Measurements from ENCODE around the gene STYXL2. TPM values are rescaled to one million over a fixed set of nuclear protein-coding genes. Genes with fewer than 3 reads are reported as not detected.
A peak's percentile ranks its signal among the peaks of the same experiment; 100 is the strongest.

Gene STYXL2
- total and polyA plus RNA-seq, 2 experiments from 2014 or later, result 0.17 to 0.40 TPM

DNA sequence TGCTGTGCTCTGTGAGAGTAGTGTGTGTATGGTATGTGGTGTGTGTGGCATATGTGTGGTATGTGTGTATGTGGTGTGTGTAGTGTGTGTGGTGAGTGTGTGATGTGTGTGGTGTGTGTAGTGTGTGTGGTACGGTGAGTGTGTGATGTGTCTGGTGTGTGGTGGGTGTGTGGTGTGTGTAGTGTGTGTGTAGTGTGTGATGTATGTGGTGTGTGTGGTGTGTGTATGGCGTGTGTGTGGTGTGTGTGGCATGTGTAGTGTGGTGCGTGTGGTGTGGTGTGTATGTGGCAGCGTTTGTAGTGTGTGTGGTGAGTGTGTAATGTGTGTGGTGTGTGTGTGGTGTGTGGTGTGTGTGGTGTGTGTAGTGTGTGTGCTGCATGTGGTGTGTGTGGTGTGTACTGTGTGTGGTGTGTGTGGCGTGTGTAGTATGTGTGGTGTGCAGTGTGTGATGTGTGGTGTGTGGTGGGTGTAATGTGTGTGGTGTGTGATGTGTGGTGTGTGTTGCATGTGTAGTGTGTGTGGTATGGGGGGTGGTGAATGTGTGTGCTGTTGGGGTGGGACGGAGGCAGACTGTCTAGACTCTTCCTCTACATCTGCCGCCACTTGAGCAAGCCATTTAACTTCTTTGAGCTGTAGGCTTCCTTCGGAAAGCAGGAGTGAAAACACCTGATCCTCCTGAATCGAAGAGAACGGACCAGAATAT lies 37.2 kb upstream of the STYXL2 start:
- no peak for TF ChIP-seq ZNF114 (CRISPR knock-in tag; IDR thresholded peaks at IDR 0.05)
- TF ChIP-seq, protein P1, sequence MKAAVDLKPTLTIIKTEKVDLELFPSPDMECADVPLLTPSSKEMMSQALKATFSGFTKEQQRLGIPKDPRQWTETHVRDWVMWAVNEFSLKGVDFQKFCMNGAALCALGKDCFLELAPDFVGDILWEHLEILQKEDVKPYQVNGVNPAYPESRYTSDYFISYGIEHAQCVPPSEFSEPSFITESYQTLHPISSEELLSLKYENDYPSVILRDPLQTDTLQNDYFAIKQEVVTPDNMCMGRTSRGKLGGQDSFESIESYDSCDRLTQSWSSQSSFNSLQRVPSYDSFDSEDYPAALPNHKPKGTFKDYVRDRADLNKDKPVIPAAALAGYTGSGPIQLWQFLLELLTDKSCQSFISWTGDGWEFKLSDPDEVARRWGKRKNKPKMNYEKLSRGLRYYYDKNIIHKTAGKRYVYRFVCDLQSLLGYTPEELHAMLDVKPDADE (IDR thresholded peaks at IDR 0.05), result no peak
- TF ChIP-seq, protein P2, sequence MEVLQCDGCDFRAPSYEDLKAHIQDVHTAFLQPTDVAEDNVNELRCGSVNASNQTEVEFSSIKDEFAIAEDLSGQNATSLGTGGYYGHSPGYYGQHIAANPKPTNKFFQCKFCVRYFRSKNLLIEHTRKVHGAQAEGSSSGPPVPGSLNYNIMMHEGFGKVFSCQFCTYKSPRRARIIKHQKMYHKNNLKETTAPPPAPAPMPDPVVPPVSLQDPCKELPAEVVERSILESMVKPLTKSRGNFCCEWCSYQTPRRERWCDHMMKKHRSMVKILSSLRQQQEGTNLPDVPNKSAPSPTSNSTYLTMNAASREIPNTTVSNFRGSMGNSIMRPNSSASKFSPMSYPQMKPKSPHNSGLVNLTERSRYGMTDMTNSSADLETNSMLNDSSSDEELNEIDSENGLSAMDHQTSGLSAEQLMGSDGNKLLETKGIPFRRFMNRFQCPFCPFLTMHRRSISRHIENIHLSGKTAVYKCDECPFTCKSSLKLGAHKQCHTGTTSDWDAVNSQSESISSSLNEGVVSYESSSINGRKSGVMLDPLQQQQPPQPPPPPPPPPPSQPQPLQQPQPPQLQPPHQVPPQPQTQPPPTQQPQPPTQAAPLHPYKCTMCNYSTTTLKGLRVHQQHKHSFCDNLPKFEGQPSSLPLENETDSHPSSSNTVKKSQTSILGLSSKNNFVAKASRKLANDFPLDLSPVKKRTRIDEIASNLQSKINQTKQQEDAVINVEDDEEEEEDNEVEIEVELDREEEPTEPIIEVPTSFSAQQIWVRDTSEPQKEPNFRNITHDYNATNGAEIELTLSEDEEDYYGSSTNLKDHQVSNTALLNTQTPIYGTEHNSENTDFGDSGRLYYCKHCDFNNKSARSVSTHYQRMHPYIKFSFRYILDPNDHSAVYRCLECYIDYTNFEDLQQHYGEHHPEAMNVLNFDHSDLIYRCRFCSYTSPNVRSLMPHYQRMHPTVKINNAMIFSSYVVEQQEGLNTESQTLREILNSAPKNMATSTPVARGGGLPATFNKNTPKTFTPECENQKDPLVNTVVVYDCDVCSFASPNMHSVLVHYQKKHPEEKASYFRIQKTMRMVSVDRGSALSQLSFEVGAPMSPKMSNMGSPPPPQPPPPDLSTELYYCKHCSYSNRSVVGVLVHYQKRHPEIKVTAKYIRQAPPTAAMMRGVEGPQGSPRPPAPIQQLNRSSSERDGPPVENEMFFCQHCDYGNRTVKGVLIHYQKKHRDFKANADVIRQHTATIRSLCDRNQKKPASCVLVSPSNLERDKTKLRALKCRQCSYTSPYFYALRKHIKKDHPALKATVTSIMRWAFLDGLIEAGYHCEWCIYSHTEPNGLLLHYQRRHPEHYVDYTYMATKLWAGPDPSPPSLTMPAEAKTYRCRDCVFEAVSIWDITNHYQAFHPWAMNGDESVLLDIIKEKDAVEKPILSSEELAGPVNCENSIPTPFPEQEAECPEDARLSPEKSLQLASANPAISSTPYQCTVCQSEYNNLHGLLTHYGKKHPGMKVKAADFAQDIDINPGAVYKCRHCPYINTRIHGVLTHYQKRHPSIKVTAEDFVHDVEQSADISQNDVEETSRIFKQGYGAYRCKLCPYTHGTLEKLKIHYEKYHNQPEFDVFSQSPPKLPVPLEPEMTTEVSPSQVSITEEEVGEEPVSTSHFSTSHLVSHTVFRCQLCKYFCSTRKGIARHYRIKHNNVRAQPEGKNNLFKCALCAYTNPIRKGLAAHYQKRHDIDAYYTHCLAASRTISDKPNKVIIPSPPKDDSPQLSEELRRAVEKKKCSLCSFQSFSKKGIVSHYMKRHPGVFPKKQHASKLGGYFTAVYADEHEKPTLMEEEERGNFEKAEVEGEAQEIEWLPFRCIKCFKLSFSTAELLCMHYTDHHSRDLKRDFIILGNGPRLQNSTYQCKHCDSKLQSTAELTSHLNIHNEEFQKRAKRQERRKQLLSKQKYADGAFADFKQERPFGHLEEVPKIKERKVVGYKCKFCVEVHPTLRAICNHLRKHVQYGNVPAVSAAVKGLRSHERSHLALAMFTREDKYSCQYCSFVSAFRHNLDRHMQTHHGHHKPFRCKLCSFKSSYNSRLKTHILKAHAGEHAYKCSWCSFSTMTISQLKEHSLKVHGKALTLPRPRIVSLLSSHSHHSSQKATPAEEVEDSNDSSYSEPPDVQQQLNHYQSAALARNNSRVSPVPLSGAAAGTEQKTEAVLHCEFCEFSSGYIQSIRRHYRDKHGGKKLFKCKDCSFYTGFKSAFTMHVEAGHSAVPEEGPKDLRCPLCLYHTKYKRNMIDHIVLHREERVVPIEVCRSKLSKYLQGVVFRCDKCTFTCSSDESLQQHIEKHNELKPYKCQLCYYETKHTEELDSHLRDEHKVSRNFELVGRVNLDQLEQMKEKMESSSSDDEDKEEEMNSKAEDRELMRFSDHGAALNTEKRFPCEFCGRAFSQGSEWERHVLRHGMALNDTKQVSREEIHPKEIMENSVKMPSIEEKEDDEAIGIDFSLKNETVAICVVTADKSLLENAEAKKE (CRISPR knock-in tag; IDR thresholded peaks at IDR 0.05), result no peak
- no peak for TF ChIP-seq ZNF331 (CRISPR knock-in tag; IDR thresholded peaks at IDR 0.05; ENCODE audit: low read depth)
- TF ChIP-seq, protein P3, sequence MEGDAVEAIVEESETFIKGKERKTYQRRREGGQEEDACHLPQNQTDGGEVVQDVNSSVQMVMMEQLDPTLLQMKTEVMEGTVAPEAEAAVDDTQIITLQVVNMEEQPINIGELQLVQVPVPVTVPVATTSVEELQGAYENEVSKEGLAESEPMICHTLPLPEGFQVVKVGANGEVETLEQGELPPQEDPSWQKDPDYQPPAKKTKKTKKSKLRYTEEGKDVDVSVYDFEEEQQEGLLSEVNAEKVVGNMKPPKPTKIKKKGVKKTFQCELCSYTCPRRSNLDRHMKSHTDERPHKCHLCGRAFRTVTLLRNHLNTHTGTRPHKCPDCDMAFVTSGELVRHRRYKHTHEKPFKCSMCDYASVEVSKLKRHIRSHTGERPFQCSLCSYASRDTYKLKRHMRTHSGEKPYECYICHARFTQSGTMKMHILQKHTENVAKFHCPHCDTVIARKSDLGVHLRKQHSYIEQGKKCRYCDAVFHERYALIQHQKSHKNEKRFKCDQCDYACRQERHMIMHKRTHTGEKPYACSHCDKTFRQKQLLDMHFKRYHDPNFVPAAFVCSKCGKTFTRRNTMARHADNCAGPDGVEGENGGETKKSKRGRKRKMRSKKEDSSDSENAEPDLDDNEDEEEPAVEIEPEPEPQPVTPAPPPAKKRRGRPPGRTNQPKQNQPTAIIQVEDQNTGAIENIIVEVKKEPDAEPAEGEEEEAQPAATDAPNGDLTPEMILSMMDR (conservative IDR thresholded peaks at IDR 0.05; ENCODE audit: low read depth in 2 of 2), result no peak
- TF ChIP-seq CREB1 (CRISPR knock-in tag; IDR thresholded peaks at IDR 0.05; ENCODE audit: low read depth), result no peak
- TF ChIP-seq EZH2phosphoT487 (IDR thresholded peaks at IDR 0.05; ENCODE audit: unreplicated experiment), result no peak
- TF ChIP-seq STAT1 (IDR thresholded peaks at IDR 0.05; ENCODE audit: unreplicated experiment), result no peak
- TF ChIP-seq, protein P4, sequence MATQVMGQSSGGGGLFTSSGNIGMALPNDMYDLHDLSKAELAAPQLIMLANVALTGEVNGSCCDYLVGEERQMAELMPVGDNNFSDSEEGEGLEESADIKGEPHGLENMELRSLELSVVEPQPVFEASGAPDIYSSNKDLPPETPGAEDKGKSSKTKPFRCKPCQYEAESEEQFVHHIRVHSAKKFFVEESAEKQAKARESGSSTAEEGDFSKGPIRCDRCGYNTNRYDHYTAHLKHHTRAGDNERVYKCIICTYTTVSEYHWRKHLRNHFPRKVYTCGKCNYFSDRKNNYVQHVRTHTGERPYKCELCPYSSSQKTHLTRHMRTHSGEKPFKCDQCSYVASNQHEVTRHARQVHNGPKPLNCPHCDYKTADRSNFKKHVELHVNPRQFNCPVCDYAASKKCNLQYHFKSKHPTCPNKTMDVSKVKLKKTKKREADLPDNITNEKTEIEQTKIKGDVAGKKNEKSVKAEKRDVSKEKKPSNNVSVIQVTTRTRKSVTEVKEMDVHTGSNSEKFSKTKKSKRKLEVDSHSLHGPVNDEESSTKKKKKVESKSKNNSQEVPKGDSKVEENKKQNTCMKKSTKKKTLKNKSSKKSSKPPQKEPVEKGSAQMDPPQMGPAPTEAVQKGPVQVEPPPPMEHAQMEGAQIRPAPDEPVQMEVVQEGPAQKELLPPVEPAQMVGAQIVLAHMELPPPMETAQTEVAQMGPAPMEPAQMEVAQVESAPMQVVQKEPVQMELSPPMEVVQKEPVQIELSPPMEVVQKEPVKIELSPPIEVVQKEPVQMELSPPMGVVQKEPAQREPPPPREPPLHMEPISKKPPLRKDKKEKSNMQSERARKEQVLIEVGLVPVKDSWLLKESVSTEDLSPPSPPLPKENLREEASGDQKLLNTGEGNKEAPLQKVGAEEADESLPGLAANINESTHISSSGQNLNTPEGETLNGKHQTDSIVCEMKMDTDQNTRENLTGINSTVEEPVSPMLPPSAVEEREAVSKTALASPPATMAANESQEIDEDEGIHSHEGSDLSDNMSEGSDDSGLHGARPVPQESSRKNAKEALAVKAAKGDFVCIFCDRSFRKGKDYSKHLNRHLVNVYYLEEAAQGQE (IDR thresholded peaks at IDR 0.05; ENCODE audit: unreplicated experiment), result no peak
- TF ChIP-seq POLR2AphosphoS5 (IDR thresholded peaks at IDR 0.05; ENCODE audit: low read depth), result no peak
- no peak for TF ChIP-seq NANOG (IDR thresholded peaks at IDR 0.05; ENCODE audit: borderline replicate concordance)
- no peak for TF ChIP-seq JUNB (IDR thresholded peaks at IDR 0.05; ENCODE audit: unreplicated experiment)
- TF ChIP-seq EZH2 (IDR thresholded peaks at IDR 0.05; ENCODE audit: low read depth, unreplicated experiment), result no peak

More for the DNA sequence above, 37.2 kb upstream of the STYXL2 start:
- Histone ChIP-seq H3K27me3 (ENCODE audit: insufficient read depth) (no peaks in the 10 kb centered on the region), H3K9me2 (ENCODE audit: insufficient read depth) (no peaks in the 10 kb centered on the region), H3K79me2 (replicated peaks; ENCODE audit: insufficient read depth) (no peaks in the 10 kb centered on the region), H3K4me2 (no peak overlapping the region), H4K20me1 (replicated peaks; ENCODE audit: insufficient read depth) (no peaks in the 10 kb centered on the region), H3K27ac (ENCODE audit: low read depth) (no peak overlapping the region), H3K36me3 (ENCODE audit: insufficient read depth) (no peaks in the 10 kb centered on the region), H3K4me3 (no peak overlapping the region), H3K4me1 (ENCODE audit: insufficient read depth) (peaks cover 16% of the 10 kb centered on the region; the same call in 1 of the 2 replicates), H2AFZ (no peak overlapping the region), H3F3A (replicated peaks; ENCODE audit: low read depth) (no peaks in the 10 kb centered on the region)
- DNase-seq (ENCODE audit: low spot score) (peak; percentile 56), ATAC-seq (peak; percentile 6; the same call in 2 of the 3 replicates)
- peaks cover 17% of the 10 kb centered on the region for H3K4me1 Mint-ChIP-seq
- H3K27me3 Mint-ChIP-seq (ENCODE audit: insufficient read depth, low read depth, poor library complexity), result peaks cover 19% of the 10 kb centered on the region
- H3K36me3 Mint-ChIP-seq (ENCODE audit: low read depth), result no peaks in the 10 kb centered on the region; the same call in 2 of the 3 replicates
- no peaks in the 10 kb centered on the region for H3K9me3 Mint-ChIP-seq
- no peak overlapping the region for H3K27ac Mint-ChIP-seq
- no peak overlapping the region for H3K4me3 Mint-ChIP-seq
